H9 (cell line): ENCODE data around the gene PPT1. TPM values are rescaled to one million over a fixed set of nuclear protein-coding genes. Genes with fewer than 3 reads are reported as not detected.

ENCODE experiments used
- DNase-seq: peaks from one replicate; pipeline ENCODE4 v3.0.0-alpha.2; 2017
- H2AFZ ChIP-seq: one replicate; pipeline ENCODE4 v1.6.1; 2013; ENCODE audit warnings: mild to moderate bottlenecking, low read length, control low read depth, moderate library complexity
- H2AK5ac ChIP-seq: 2 replicates; pipeline ENCODE4 v1.6.1; 2013; ENCODE audit warnings: low read length, control low read depth, mixed read lengths; ENCODE audit not compliant: insufficient read length
- H2BK120ac ChIP-seq: one replicate; pipeline ENCODE4 v1.6.1; 2013; ENCODE audit warnings: low read depth, mild to moderate bottlenecking, low read length, control low read depth, inconsistent platforms; ENCODE audit not compliant: poor library complexity, severe bottlenecking
- H2BK12ac ChIP-seq: 2 replicates; pipeline ENCODE4 v1.6.1; 2013; ENCODE audit warnings: low read length, control low read depth, mixed read lengths, low read depth; ENCODE audit not compliant: insufficient read length
- H2BK15ac ChIP-seq: 2 replicates; pipeline ENCODE4 v1.6.1; 2013; ENCODE audit warnings: low read depth, low read length, control low read depth
- H2BK20ac ChIP-seq: one replicate; pipeline ENCODE4 v1.6.1; 2013; ENCODE audit warnings: low read depth, mild to moderate bottlenecking, low read length, control low read depth, inconsistent platforms; ENCODE audit not compliant: poor library complexity, severe bottlenecking
- H2BK5ac ChIP-seq: 2 replicates; pipeline ENCODE4 v1.6.1; 2013; ENCODE audit warnings: low read length, control low read depth, mixed read lengths; ENCODE audit not compliant: insufficient read length
- H3K14ac ChIP-seq: 2 replicates; pipeline ENCODE4 v1.6.1; 2013; ENCODE audit warnings: low read length, control low read depth; ENCODE audit not compliant: insufficient read depth
- H3K18ac ChIP-seq: 2 replicates; pipeline ENCODE4 v1.6.1; 2013; ENCODE audit warnings: low read depth, mild to moderate bottlenecking, mixed read lengths, low read length, control low read depth; ENCODE audit not compliant: insufficient read length
- H3K23ac ChIP-seq: 2 replicates; pipeline ENCODE4 v1.6.1; 2013; ENCODE audit warnings: low read length, control low read depth, mixed read lengths, low read depth; ENCODE audit not compliant: insufficient read length
- H3K23me2 ChIP-seq: 2 replicates; pipeline ENCODE4 v1.6.1; 2013; ENCODE audit warnings: low read depth, mild to moderate bottlenecking, mixed read lengths, low read length, control low read depth; ENCODE audit not compliant: insufficient read length, poor library complexity, severe bottlenecking
- H3K27ac ChIP-seq: 2 replicates; pipeline ENCODE4 v1.5.1; 2013; ENCODE audit warnings: low read length, control low read depth, mixed read lengths, low read depth; ENCODE audit not compliant: insufficient read length
- H3K27me3 ChIP-seq: 2 replicates; pipeline ENCODE4 v1.6.1; 2013; ENCODE audit warnings: low read length, control low read depth, inconsistent platforms; ENCODE audit not compliant: insufficient read depth
- H3K4ac ChIP-seq: 2 replicates; pipeline ENCODE4 v1.6.1; 2013; ENCODE audit warnings: low read depth, mild to moderate bottlenecking, control low read depth, inconsistent platforms, low read length, moderate library complexity
- H3K4me1 ChIP-seq: 2 replicates; pipeline ENCODE4 v1.6.1; 2013; ENCODE audit warnings: low read length, control low read depth, inconsistent platforms; ENCODE audit not compliant: insufficient read depth
- H3K4me2 ChIP-seq: 2 replicates; pipeline ENCODE4 v1.6.1; 2013; ENCODE audit warnings: low read length, control low read depth, mixed read lengths; ENCODE audit not compliant: insufficient read length, insufficient read depth
- H3K56ac ChIP-seq: 2 replicates; pipeline ENCODE4 v1.6.1; 2013; ENCODE audit warnings: low read depth, mild to moderate bottlenecking, mixed read lengths, low read length, control low read depth; ENCODE audit not compliant: insufficient read length
- H3K79me1 ChIP-seq: 2 replicates; pipeline ENCODE4 v1.6.1; 2013; ENCODE audit warnings: low read depth, mild to moderate bottlenecking, moderate library complexity, low read length, control low read depth, inconsistent platforms; ENCODE audit not compliant: insufficient read depth, poor library complexity, severe bottlenecking
- H3K79me2 ChIP-seq: 2 replicates; pipeline ENCODE4 v1.6.1; 2013; ENCODE audit warnings: low read length, control low read depth, inconsistent platforms; ENCODE audit not compliant: insufficient read depth
- H3K9ac ChIP-seq: 2 replicates; pipeline ENCODE4 v1.6.1; 2013; ENCODE audit warnings: low read length, control low read depth, mixed read lengths; ENCODE audit not compliant: insufficient read length; ENCODE audit errors: extremely low read depth
- H3K9me3 ChIP-seq: one replicate; pipeline ENCODE4 v1.6.1; 2013; ENCODE audit warnings: low read depth, low read length, inconsistent platforms; ENCODE audit not compliant: control insufficient read depth
- H3T11ph ChIP-seq: one replicate; pipeline ENCODE4 v1.6.1; 2013; ENCODE audit warnings: mild to moderate bottlenecking, low read length, control low read depth, inconsistent platforms
- H4K20me1 ChIP-seq: one replicate; pipeline ENCODE4 v1.6.1; 2013; ENCODE audit not compliant: control insufficient read depth, insufficient read length, insufficient read depth
- H4K5ac ChIP-seq: 2 replicates; pipeline ENCODE4 v1.6.1; 2013; ENCODE audit warnings: low read depth, mild to moderate bottlenecking, mixed read lengths, low read length, control low read depth; ENCODE audit not compliant: insufficient read length
- H4K8ac ChIP-seq: replicated peaks from 2 replicates; pipeline ENCODE4 v1.6.1; 2013; ENCODE audit warnings: low read length, control low read depth, mixed read lengths, low read depth; ENCODE audit not compliant: insufficient read length
- H4K91ac ChIP-seq: 2 replicates; pipeline ENCODE4 v1.6.1; 2013; ENCODE audit warnings: low read depth, mild to moderate bottlenecking, moderate library complexity, mixed read lengths, low read length, control low read depth; ENCODE audit not compliant: insufficient read length
- H3K27ac Mint-ChIP-seq, 3 experiments: 2 replicates in 2 of 3; 3 replicates in 1 of 3; pipeline ENCODE4 v1.8.0; 2020 to 2021; ENCODE audit warnings: mixed read lengths in 3 of 3, mild to moderate bottlenecking in 1 of 3, moderate library complexity in 1 of 3
- H3K27me3 Mint-ChIP-seq: 2 replicates; pipeline ENCODE4 v1.8.0; 2021; ENCODE audit warnings: low read depth, mild to moderate bottlenecking, moderate library complexity, mixed read lengths
- H3K36me3 Mint-ChIP-seq, 3 experiments: 2 replicates in 2 of 3; 3 replicates in 1 of 3; pipeline ENCODE4 v1.8.0; 2020 to 2021; ENCODE audit warnings: low read depth in 3 of 3, mixed read lengths in 3 of 3; ENCODE audit not compliant: insufficient read depth in 1 of 3
- H3K4me1 Mint-ChIP-seq, 2 experiments: 2 replicates each; pipeline ENCODE4 v1.8.0; 2020; ENCODE audit warnings: mixed read lengths in 2 of 2
- H3K4me3 Mint-ChIP-seq, 2 experiments: 2 replicates in 1 of 2; 3 replicates in 1 of 2; pipeline ENCODE4 v1.8.0; 2020 to 2021; ENCODE audit warnings: mild to moderate bottlenecking in 2 of 2, mixed read lengths in 2 of 2, moderate library complexity in 1 of 2
- H3K9me3 Mint-ChIP-seq, 2 experiments: 2 replicates in 1 of 2; 3 replicates in 1 of 2; pipeline ENCODE4 v1.8.0; 2020; ENCODE audit warnings: mild to moderate bottlenecking in 2 of 2, mixed read lengths in 2 of 2, moderate library complexity in 1 of 2
- WGBS: extraction: QIAGEN DNeasy Blood & Tissue Kit; methylation state at CpG from one replicate; pipeline ENCODE4 v1.1.7; 2013; ENCODE audit warnings: missing lambda C conversion rate, low lambda C conversion rate, mixed read lengths; ENCODE audit not compliant: insufficient read length; ENCODE audit errors: extremely low coverage; 5-methylcytosine and 5-hydroxymethylcytosine counted together
- total RNA-seq: library from RNA; stranded (reverse); gene quantifications from 2 replicates; pipeline ENCODE4 v1.2.1, GENCODE V29; 2021
- TF ChIP-seq, protein P1 (sequence below): fragments of 200-600 bp; sonication (generic); conservative IDR thresholded peaks from 3 replicates; pipeline ENCODE4 v1.8.0; 2021; ENCODE audit warnings: antibody characterized with exemption, mild to moderate bottlenecking

PPT1 gene
- total RNA-seq, 1 experiment from 2014 or later: 109 TPM

DNA sequence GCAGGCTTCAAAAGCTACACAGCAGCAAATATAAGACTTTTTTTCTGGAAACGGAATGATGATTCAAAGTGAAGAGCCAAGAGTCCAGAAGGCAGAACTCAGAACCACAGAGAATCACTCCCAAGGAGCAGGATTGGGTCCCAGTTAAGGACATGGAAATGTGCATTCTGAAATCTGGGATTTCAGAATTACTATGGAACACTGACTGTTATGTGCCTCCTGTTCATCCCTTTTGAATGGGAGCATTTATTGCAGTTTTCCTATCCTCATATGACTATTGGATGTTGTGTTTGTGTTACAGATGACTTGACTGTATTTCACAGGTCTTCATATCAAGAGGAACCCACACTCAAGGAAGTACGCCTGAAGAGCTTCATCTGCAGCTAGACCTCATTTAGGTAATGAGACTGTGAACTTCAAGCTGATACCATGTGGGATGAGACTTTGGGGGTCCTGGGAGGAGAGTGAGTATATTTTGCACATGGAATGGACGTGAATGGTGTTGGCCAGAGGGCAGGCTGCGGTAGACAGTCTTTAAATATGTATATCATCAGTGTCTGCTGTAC is 73.6 kb downstream of the PPT1 start:
- Histone ChIP-seq H3K9me3 (no peaks in the 10 kb centered on the region), H3K23ac (no peak overlapping the region), H2BK15ac (no peak overlapping the region), H4K20me1 (no peaks in the 10 kb centered on the region), H3K23me2 (no peaks in the 10 kb centered on the region), H2AFZ (no peak overlapping the region), H3K4me2 (no peak overlapping the region), H3K18ac (no peak overlapping the region), H4K5ac (no peak overlapping the region), H3K27ac (no peak overlapping the region), H3K27me3 (no peaks in the 10 kb centered on the region), H3T11ph (no peak overlapping the region), H3K79me2 (no peaks in the 10 kb centered on the region), H2BK20ac (no peak overlapping the region), H3K4ac (no peak overlapping the region), H2BK5ac (no peak overlapping the region), H3K79me1 (no peaks in the 10 kb centered on the region), H4K91ac (no peak overlapping the region), H3K4me1 (no peaks in the 10 kb centered on the region), H3K9ac (no peak overlapping the region), H4K8ac (no peak overlapping the region), H2BK12ac (no peak overlapping the region), H2AK5ac (no peak overlapping the region), H3K56ac (no peak overlapping the region), H2BK120ac (no peak overlapping the region), H3K14ac (no peak overlapping the region)
- no CpG with 5 or more reads among the region's 4 CpGs for WGBS
- no peak for DNase-seq
- Mint-ChIP-seq H3K4me3 (no peak overlapping the region), H3K9me3 (peaks cover 4 to 25% of the 10 kb centered on the region in 2 experiments; a peak in 4 of 5 replicates), H3K27me3 (peaks cover 6% of the 10 kb centered on the region), H3K27ac (no peak overlapping the region), H3K36me3 (no peaks in the 10 kb centered on the region), H3K4me1 (no peaks in the 10 kb centered on the region)
- TF ChIP-seq, protein P1, sequence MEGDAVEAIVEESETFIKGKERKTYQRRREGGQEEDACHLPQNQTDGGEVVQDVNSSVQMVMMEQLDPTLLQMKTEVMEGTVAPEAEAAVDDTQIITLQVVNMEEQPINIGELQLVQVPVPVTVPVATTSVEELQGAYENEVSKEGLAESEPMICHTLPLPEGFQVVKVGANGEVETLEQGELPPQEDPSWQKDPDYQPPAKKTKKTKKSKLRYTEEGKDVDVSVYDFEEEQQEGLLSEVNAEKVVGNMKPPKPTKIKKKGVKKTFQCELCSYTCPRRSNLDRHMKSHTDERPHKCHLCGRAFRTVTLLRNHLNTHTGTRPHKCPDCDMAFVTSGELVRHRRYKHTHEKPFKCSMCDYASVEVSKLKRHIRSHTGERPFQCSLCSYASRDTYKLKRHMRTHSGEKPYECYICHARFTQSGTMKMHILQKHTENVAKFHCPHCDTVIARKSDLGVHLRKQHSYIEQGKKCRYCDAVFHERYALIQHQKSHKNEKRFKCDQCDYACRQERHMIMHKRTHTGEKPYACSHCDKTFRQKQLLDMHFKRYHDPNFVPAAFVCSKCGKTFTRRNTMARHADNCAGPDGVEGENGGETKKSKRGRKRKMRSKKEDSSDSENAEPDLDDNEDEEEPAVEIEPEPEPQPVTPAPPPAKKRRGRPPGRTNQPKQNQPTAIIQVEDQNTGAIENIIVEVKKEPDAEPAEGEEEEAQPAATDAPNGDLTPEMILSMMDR: no peak

Other genes starting within 250 kb of the PPT1 start
- 25.4 and 28.2 TPM in 2 replicates for gene TRIT1, start 213.7 kb downstream of the PPT1 start, total RNA-seq
- gene MYCL, start 195.3 kb downstream of the PPT1 start, total RNA-seq: 17.6 and 18.4 TPM in 2 replicates
- 18.2 and 19.9 TPM in 2 replicates for gene MFSD2A, start 142.1 kb downstream of the PPT1 start, total RNA-seq
- gene CAP1, start 56.5 kb downstream of the PPT1 start, total RNA-seq: 255 and 268 TPM in 2 replicates
- 18.4 and 19.2 TPM in 2 replicates for gene RLF, start 64.1 kb upstream of the PPT1 start, total RNA-seq
- not detected in 2 replicates for gene TMCO2, start 150.7 kb upstream of the PPT1 start, total RNA-seq
- gene ZMPSTE24, start 161.0 kb upstream of the PPT1 start, total RNA-seq: 47.6 and 47.7 TPM in 2 replicates
- 4.5 TPM in 2 replicates for gene COL9A2, start 220.0 kb upstream of the PPT1 start, total RNA-seq